ENCODE data around the gene SLC25A48.

DNA sequence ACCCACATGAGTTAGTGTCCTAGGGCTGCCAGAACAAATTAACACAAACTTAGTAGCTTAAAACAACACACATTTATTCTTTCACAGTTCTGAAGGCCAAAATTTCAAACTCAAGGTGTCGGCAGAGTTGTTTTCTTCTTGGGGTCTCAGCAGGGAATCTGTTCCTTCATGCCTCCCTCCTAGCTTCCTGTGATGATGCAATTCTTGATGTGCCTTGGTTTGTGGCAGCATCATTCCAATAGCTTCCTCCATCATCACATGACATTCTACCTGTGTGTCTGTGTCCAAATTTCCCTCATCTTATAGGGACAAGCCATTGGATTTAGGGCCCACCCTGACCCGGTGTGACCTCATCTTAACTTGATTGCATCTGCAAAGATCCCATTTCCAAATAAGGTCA lies 12.2 kb upstream of the SLC25A48 start:
- TF ChIP-seq POLR2A (IDR thresholded peaks at IDR 0.05) (no peak), CTCF (IDR thresholded peaks at IDR 0.05) (no peak), EP300 (IDR thresholded peaks at IDR 0.05) (no peak)

Data from ovary (tissue), 3 donors.